ENCODE results near the gene BLNK.

GRCh38 chr10:96279191-96279641 is 7.8 kb upstream of the BLNK start:
- TF ChIP-seq MAX (IDR thresholded peaks at IDR 0.05): no peak
- no peak for TF ChIP-seq KDM1A (IDR thresholded peaks at IDR 0.05; ENCODE audit: low read depth)
- no peak for TF ChIP-seq POLR2AphosphoS2 (conservative IDR thresholded peaks at IDR 0.05; ENCODE audit: low read length)
- TF ChIP-seq ZFP36 (IDR thresholded peaks at IDR 0.05; ENCODE audit: borderline replicate concordance, partially characterized antibody): no peak
- no peak for TF ChIP-seq RCOR1 (IDR thresholded peaks at IDR 0.05; ENCODE audit: low read depth, low read length)
- no peak for TF ChIP-seq CTCF (IDR thresholded peaks at IDR 0.05)
- no peak for TF ChIP-seq REST (IDR thresholded peaks at IDR 0.05)
- TF ChIP-seq SMC3 (IDR thresholded peaks at IDR 0.05): no peak
- TF ChIP-seq JUNB (IDR thresholded peaks at IDR 0.05): no peak
- no peak for TF ChIP-seq POLR2A (IDR thresholded peaks at IDR 0.05; ENCODE audit: low read length)
- TF ChIP-seq RARB (CRISPR knock-in tag; IDR thresholded peaks at IDR 0.05): no peak
- no peak for TF ChIP-seq HOXA7 (CRISPR knock-in tag; IDR thresholded peaks at IDR 0.05)
- TF ChIP-seq MYC (IDR thresholded peaks at IDR 0.05; ENCODE audit: borderline replicate concordance, low read length): no peak
- no peak for TF ChIP-seq CHD2 (IDR thresholded peaks at IDR 0.05; ENCODE audit: low read length, partially characterized antibody)
